ENCODE results near the gene ZNF467. TPM values are rescaled to one million over a fixed set of nuclear protein-coding genes. Genes with fewer than 3 reads are reported as not detected.

ZNF467 gene
- total and polyA plus RNA-seq, 7 donors: 0.87 to 2.8 (median 1.7) TPM

DNA sequence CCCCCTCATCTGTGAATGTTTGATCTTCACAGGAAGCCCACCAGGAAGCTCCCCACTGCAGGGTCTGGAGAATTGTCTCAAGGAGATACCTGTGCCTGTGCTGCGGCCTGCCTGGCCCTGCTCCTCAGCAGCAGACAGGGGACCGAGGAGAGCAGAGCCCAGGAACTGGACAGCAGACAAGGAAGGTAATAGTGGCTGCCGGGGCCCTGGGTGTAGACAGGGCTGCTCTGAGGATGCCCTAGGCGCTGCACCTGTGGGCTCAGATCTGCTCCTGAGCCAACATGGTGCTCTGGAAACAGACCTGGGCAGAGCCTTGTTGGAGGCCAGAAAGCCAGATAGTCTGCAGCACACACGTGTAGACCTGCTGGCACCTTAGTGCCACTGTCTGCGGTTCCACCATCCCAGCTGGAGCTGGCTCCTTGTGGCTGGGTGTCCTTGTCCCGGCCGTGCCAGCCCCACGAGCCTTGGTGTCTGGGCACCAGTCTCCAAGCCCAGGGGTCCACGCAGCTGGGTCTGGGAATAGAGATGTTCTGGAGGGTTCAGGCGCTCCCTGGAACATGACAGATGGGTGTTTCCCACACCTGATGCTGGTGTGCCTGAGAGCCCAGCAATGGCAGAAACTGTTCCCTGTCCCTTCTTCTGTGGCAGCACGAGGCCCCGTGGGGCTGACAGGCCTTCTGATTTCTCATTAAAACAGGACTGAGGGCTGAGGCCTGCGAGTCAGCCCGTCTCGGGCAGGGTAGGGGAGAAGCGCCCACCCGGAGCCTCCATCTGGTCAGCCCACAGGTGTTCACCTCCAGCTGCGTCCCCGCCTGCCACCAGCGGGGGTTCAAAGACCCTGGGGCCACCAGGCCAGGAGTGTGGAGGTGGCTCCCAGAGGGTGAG, 44.7 kb downstream of the ZNF467 start:
- H3K27ac ChIP-seq: peak overlapping the region; percentile 59
- WGBS, 3 donors: 84 to 91% (median 84%) methylated on average over 21 of the region's 21 CpGs

DNA sequence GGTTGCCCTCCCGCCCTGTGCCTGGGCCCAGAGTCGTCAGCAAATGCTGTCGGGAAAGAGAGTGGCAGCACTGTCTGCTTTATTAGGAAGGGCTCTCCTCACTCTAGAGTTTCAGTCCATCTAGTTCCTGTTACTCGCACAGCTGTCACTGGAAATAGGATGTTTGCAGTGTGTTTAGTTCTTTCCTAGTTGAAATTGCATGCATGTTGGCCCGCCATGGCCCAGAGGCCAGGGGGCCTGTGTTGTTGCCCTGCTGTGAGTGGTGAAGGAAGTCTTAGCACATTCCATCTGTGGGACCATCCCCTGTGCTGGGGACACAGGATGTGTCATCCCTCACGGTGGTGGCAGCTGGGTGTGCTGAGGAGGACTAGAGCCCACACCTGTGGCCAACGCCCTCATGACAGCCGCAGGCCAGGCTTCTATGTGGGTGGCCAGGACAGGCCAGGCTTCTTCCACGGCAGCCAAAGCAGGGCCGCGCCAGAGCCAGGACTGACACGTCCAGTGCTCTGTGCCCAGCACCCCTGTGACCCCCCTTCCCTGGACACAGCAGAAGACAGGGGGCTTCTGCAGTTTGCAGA, 45.4 kb downstream of the ZNF467 start:
- TF ChIP-seq, protein P1, sequence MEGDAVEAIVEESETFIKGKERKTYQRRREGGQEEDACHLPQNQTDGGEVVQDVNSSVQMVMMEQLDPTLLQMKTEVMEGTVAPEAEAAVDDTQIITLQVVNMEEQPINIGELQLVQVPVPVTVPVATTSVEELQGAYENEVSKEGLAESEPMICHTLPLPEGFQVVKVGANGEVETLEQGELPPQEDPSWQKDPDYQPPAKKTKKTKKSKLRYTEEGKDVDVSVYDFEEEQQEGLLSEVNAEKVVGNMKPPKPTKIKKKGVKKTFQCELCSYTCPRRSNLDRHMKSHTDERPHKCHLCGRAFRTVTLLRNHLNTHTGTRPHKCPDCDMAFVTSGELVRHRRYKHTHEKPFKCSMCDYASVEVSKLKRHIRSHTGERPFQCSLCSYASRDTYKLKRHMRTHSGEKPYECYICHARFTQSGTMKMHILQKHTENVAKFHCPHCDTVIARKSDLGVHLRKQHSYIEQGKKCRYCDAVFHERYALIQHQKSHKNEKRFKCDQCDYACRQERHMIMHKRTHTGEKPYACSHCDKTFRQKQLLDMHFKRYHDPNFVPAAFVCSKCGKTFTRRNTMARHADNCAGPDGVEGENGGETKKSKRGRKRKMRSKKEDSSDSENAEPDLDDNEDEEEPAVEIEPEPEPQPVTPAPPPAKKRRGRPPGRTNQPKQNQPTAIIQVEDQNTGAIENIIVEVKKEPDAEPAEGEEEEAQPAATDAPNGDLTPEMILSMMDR (IDR thresholded peaks at IDR 0.05): no peak
- intact Hi-C loops (cut with DNase I): no loop called here
- WGBS, 3 donors: 46 to 73% (median 48%) methylated on average over 11 to 12 of the region's 12 CpGs
- H3K36me3 ChIP-seq (ENCODE audit: insufficient read depth in 1 of 2, low read depth in 1 of 2): peaks cover 0 to 74% of the 10 kb centered on the region in 2 donors
- H3K27ac ChIP-seq: peak overlapping the region; percentile 59
- DNase-seq (peak in 1 of 2 donors; percentile 53), ATAC-seq (peak in 2 of 4 donors; percentile 27 to 43)
- H3K27me3 ChIP-seq (ENCODE audit: insufficient read depth in 3 of 3, low read length in 2 of 3): no peaks in the 10 kb centered on the region
- H3K9me3 ChIP-seq: no peaks in the 10 kb centered on the region
- no peak overlapping the region for H3K4me3 ChIP-seq
- peaks cover 30% of the 10 kb centered on the region for H3K4me1 ChIP-seq

More for the DNA sequence above, 44.7 kb downstream of the ZNF467 start:
- H3K36me3 ChIP-seq (ENCODE audit: insufficient read depth in 1 of 2, low read depth in 1 of 2): peaks cover 0 to 74% of the 10 kb centered on the region in 2 donors
- H3K9me3 ChIP-seq: no peaks in the 10 kb centered on the region
- no peak overlapping the region for H3K4me3 ChIP-seq
- ATAC-seq (no peak), DNase-seq (peak in 1 of 2 donors; percentile 47)
- intact Hi-C loops (cut with DNase I): no loop called here
- TF ChIP-seq, protein P1 (IDR thresholded peaks at IDR 0.05): no peak
- no peaks in the 10 kb centered on the region for H3K27me3 ChIP-seq (ENCODE audit: insufficient read depth in 3 of 3, low read length in 2 of 3)
- peaks cover 30% of the 10 kb centered on the region for H3K4me1 ChIP-seq

DNA sequence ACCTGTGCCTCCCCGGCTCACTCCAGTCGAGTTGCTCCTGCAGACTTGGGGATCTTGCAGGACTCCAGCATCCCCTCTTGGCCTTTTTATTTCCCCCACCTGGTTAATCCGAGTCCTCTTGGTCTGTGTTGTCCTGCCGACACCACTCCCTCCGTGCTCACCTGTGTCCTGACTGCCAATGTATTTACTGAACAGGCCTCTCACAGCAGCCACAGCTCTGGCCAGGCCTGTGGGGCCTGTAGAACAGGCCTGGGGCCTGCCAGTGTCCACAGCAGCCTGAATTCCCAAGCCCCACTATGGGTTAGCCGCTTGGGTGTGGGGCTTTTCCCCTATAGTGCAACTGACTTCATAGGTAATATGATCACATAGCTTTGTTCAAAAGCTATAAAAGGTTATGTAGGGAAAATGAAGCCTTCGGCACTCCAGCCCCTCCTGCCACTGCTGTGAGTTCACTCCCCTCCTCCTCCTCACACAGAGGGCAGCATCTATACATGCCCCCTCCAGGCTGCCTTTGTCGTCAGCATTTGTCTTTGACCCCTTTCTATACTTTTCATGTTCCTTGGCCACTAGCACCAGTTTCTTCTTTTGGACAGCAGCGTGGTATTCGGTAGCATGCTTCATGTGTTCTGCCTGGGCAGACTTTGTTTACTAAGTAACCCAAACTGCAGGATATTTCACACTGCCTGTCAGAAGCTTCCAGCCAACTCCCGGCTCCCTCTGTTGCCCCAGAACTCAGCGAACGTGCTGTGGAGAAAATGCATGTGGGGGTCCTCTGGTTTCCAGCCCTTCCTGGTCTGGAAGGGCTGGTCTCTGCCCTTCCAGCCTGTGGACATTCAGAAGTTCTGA, 46.1 kb downstream of the ZNF467 start:
- TF ChIP-seq, protein P1 (IDR thresholded peaks at IDR 0.05): no peak
- H3K4me1 ChIP-seq: peaks cover 30% of the 10 kb centered on the region
- ATAC-seq (no peak), DNase-seq (peak in 1 of 2 donors; percentile 33)
- no peaks in the 10 kb centered on the region for H3K9me3 ChIP-seq
- WGBS, 3 donors: 47 to 74% (median 49%) methylated on average over 13 of the region's 13 CpGs
- no peaks in the 10 kb centered on the region for H3K27me3 ChIP-seq (ENCODE audit: insufficient read depth in 3 of 3, low read length in 2 of 3)
- H3K4me3 ChIP-seq: no peak overlapping the region
- H3K36me3 ChIP-seq (ENCODE audit: insufficient read depth in 1 of 2, low read depth in 1 of 2): peaks cover 0 to 74% of the 10 kb centered on the region in 2 donors
- peak overlapping the region; percentile 59 for H3K27ac ChIP-seq
- intact Hi-C loops (cut with DNase I): no loop called here

DNA sequence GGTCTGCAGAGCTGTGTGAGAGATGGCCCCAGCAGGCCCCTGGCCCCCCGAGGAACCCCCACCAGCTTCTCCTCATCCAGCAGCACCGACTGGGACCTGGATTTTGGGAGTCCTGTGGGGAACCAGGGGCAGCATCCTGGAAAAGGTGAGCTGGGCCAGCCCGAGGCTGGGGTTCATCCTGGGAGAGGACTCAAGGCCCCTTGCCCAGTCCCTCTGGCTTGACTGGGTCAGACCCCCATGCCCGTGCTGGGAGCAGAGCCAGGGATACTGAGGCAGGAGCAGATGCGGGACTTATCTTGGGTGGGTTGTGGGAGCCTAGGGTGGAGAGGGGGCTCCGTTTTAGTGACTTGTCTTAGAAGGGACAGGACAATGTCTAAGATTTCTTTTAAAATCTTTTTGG, 47.5 kb downstream of the ZNF467 start:
- Histone ChIP-seq H3K27ac (no peak overlapping the region), H3K27me3 (ENCODE audit: insufficient read depth in 3 of 3, low read length in 2 of 3) (no peaks in the 10 kb centered on the region), H3K4me1 (peaks cover 32% of the 10 kb centered on the region), H3K9me3 (no peaks in the 10 kb centered on the region), H3K4me3 (no peak overlapping the region), H3K36me3 (ENCODE audit: insufficient read depth in 1 of 2, low read depth in 1 of 2) (peaks cover 0 to 82% of the 10 kb centered on the region in 2 donors)
- DNase-seq (no peak), ATAC-seq (no peak)
- WGBS, 3 donors: 81 to 89% (median 82%) methylated on average over 6 of the region's 6 CpGs
- TF ChIP-seq, protein P1 (IDR thresholded peaks at IDR 0.05): no peak
- intact Hi-C loops (cut with DNase I): no loop called here

All from psoas muscle (tissue), 8 donors.